HG03280 (cell line): ENCODE data around the gene ARMH3.

ENCODE experiments used
- ATAC-seq: cut with Tn5 transposase; IDR thresholded peaks from one replicate; pipeline ENCODE4 v1.9.1; 2021; ENCODE audit warnings: mild to moderate bottlenecking, moderate library complexity; ENCODE audit not compliant: unreplicated experiment

Gene ARMH3

GRCh38 chr10:101950213-101950612, 105.8 kb downstream of the ARMH3 start:
- no peak for ATAC-seq

- no peak for ATAC-seq
Measured at GRCh38 chr10:101941871-101942270, 114.1 kb downstream of the ARMH3 start.

DNA sequence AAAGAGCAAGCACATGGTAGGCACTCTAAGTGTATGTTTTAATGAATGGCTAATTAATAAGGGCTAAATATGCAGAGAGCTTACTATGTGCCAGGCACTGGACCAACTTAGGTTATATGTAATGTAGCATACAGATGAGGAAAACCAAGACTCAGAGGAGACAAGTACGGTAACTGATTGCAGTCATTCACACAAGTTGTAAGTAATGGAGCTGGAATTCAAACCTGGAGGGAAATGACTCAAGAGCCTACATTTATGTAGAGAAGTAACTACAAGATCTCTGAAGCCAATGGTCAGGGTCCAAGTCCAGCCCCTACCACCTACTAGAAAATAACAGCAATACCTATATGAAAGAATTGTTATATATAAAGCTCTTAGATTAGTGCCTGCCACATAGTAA, 115.1 kb downstream of the ARMH3 start:
- no peak for ATAC-seq

- no peak for ATAC-seq
Measured at GRCh38 chr10:101939729-101940128, 116.2 kb downstream of the ARMH3 start.

GRCh38 chr10:101939008-101939648, 116.8 kb downstream of the ARMH3 start:
- ATAC-seq: no peak

GRCh38 chr10:101938305-101939007, 117.5 kb downstream of the ARMH3 start:
- ATAC-seq: no peak

DNA sequence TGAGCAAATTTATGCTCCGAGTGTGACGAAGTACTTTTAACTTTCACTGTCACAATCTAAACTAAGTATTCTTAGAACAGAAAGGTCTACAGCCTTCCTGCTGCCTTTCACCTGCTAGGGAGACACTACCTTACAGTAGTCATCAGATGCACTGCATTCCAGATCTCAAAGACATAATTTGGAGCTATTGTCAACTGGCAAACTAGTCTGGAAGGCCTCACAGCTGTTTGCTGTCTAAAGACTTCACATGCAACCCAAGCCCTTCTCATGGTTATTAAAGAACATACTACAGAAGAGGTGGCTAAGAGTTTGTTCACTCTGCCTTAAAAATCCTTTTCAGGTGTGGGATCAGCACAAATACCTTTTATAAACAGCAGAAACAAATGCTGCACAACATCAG, 120.5 kb downstream of the ARMH3 start:
- no peak for ATAC-seq

DNA sequence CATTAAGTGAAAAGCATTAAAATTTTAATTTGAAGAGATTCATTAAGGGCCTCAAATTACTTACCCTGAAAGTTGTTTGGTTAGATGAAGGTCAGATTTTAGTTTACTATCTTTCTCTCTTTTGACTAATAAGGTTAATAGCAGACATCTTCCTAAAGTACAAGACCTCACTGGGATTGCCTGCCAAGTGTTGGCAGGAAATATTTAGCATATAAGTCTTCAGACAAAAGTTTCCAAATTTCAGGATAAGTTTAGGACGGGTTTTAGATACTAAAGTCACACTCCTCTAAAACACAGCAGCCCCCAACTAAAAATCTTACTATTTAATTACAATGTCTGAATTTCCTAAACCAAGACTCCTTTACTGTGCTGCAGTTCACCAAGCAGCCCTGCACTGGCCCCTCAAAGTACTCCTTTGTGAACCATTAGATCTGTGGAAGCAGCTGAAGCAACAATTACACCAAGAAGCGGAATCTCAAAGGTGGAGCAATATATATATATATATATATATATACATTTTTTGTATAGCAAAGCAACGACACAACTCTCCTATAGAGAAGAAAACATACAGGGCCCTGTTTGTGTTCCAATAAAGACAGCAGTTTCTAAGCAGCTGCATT, 121.2 kb downstream of the ARMH3 start:
- ATAC-seq: no peak

GRCh38 chr10:101933976-101934375, 122.0 kb downstream of the ARMH3 start:
- no peak for ATAC-seq

GRCh38 chr10:101932183-101932582, 123.8 kb downstream of the ARMH3 start:
- ATAC-seq: no peak

- no peak for ATAC-seq
Measured at GRCh38 chr10:101925027-101925426, 130.9 kb downstream of the ARMH3 start.

DNA sequence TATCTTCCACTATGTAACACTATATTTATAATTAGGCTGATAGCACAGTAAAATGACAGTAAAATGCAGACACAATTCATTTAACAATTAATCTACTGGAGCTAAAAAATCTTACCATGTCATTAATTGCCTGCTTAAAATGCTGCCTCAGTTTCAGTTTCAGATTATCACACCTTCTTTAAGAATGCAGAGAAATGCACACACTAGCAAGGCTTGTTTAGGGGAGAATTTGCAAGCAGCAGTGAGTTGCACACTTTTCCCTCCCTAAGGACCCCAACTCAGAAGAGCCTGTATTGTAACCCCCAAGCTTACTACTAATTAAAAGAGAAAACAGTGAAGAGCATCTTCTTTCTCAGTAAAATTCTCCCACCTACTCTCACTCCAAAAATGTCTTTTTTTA, 132.7 kb downstream of the ARMH3 start:
- ATAC-seq: no peak

GRCh38 chr10:101922846-101923245, 133.1 kb downstream of the ARMH3 start:
- ATAC-seq: no peak

DNA sequence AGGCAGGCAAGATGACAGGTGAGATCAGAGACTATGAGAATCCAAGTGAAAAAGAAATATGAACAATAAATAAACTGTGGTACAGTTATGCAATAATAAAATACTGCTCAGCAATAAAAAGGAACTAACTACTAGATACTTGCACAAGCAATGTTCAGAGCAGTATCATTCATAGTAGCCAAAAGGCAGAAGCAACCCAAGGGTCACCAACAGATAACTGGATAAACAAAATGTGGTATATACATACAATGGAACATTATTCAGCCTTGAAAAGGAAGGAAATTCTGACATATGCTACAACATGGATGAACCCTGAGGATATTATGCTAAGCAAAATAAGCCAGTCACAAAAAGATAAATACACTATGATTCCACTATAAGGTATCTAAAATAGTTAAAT, 135.4 kb downstream of the ARMH3 start:
- ATAC-seq: no peak

DNA sequence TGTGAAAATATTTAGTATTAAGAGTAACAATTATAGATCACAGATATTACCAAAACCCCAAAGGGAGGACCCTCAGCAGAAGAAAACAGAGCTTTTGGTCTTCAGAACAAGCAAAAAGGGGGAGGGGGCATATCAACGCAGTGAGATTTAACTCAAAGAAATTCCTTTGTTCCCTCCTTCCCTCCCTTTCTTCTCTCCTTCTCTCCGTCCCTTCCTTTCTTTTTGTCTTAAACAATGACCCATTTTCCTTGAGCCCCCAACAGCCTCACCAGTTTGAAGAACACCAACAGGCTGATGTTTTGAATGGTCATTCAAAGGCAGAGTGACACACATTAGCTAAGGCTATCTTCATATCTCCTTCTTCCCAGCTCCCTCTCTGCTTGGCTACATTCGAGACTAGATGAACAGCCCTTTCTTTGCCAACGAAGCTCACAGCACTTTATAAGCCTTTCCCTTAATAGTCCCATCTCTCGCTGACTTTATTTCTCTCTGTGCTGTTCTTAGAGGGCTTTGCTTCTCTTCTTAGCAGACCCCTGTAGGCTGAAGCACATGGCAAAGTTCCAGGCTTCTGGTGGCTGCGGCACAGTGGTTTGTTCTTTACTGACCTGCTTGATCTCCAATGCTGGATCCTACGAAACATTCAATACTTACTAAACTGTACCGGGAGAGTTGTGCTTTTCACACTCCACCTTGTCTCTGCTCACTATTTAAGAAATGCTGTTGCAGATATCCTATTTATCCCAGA, 136.8 kb downstream of the ARMH3 start:
- ATAC-seq: no peak

- ATAC-seq: no peak
Measured at GRCh38 chr10:101912561-101913179, 143.3 kb downstream of the ARMH3 start.

- no peak for ATAC-seq
Measured at GRCh38 chr10:101906586-101907183, 149.3 kb downstream of the ARMH3 start.

DNA sequence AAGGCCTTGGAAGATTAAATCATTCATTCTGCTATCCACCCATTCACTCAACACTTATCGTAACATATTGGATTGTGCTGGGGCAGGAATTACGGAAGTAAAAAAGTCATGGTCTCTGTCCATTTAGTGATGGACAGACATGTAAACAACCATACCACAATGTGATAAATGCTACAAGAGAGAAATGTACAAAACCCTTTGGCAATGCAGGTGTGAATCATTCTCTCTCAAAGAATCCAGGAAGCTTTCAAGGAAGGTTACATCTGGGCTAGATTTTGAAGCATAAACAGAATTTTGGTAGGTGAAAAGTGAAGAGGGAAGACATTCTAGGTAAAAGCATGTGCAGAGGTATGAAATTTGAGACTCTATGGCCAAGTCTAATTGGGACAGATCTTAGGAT, 150.7 kb downstream of the ARMH3 start:
- ATAC-seq: no peak

- peak; percentile 70 for ATAC-seq
Measured at GRCh38 chr10:101903827-101904550, 152.0 kb downstream of the ARMH3 start.

GRCh38 chr10:101902820-101903145, 153.2 kb downstream of the ARMH3 start:
- no peak for ATAC-seq
